Prostate gland (tissue), 2 donors: ENCODE data around the gene GPSM1. TPM values are rescaled to one million over a fixed set of nuclear protein-coding genes. Genes with fewer than 3 reads are reported as not detected.

ENCODE experiments used
- DNase-seq: peaks from one replicate; pipeline ENCODE4 v3.0.0-alpha.2; 2019; ENCODE audit warnings: low spot score
- H3K27ac ChIP-seq, 2 donors: fragments of 200-600 bp; sonication (generic); 2 replicates each; pipeline ENCODE4 v1.5.1; 2017 to 2019
- H3K27me3 ChIP-seq: fragments of 200-600 bp; sonication (generic); replicated peaks from 2 replicates; pipeline ENCODE4 v1.5.1; 2019; ENCODE audit not compliant: insufficient read depth
- H3K36me3 ChIP-seq, 2 donors: fragments of 200-600 bp; sonication (generic); 1 replicate in 1 of 2; 2 replicates in 1 of 2; pipeline versions ENCODE4 v1.5.1 to v1.8.1; 2017 to 2019
- H3K4me1 ChIP-seq: fragments of 200-600 bp; sonication (generic); replicated peaks from 2 replicates; pipeline ENCODE4 v1.5.1; 2019
- H3K4me3 ChIP-seq, 2 donors: fragments of 200-600 bp; sonication (generic); 2 replicates each; pipeline ENCODE4 v1.5.1; 2017 to 2019
- H3K9me3 ChIP-seq: fragments of 200-600 bp; sonication (generic); 2 replicates; pipeline ENCODE4 v1.5.1; 2017
- POLR2A ChIP-seq: fragments of 450-650 bp; IDR thresholded peaks from one replicate; pipeline ENCODE4 v1.6.1; 2016; ENCODE audit warnings: antibody characterized with exemption, mild to moderate bottlenecking
- POLR2AphosphoS5 ChIP-seq: sonication (generic); formaldehyde crosslinking; IDR thresholded peaks from one replicate; pipeline ENCODE4 v1.6.1; 2017; ENCODE audit warnings: antibody characterized with exemption
- WGBS: methylation state at CpG from one replicate; pipeline ENCODE4 v1.1.5; 2018; 5-methylcytosine and 5-hydroxymethylcytosine counted together
- intact Hi-C: fragments of 100-400 bp; cut with DNase I; formaldehyde crosslinking; loops from one replicate; pipeline ENCODE4 v1.14.2; 2022
- total RNA-seq, 2 donors: library from RNA; depleted of rRNA; stranded (reverse); fragments of >200 nt; gene quantifications; one replicate each; pipeline ENCODE4 v1.1.0, GENCODE V29; 2016
- TF ChIP-seq, protein P1 (sequence below), 4 experiments: fragments of 200-600 bp in 2 of 4; fragments of 450-650 bp in 2 of 4; sonication (generic) in 2 of 4; IDR thresholded peaks; 1 replicate in 3 of 4; 2 replicates in 1 of 4; pipeline ENCODE4 v1.5.1; 2016 to 2019; ENCODE audit warnings: antibody characterized with exemption in 4 of 4, mild to moderate bottlenecking in 2 of 4, moderate library complexity in 2 of 4

GPSM1 gene
- total RNA-seq, 2 donors from 2014 or later = 11.3 to 89.2 TPM

DNA sequence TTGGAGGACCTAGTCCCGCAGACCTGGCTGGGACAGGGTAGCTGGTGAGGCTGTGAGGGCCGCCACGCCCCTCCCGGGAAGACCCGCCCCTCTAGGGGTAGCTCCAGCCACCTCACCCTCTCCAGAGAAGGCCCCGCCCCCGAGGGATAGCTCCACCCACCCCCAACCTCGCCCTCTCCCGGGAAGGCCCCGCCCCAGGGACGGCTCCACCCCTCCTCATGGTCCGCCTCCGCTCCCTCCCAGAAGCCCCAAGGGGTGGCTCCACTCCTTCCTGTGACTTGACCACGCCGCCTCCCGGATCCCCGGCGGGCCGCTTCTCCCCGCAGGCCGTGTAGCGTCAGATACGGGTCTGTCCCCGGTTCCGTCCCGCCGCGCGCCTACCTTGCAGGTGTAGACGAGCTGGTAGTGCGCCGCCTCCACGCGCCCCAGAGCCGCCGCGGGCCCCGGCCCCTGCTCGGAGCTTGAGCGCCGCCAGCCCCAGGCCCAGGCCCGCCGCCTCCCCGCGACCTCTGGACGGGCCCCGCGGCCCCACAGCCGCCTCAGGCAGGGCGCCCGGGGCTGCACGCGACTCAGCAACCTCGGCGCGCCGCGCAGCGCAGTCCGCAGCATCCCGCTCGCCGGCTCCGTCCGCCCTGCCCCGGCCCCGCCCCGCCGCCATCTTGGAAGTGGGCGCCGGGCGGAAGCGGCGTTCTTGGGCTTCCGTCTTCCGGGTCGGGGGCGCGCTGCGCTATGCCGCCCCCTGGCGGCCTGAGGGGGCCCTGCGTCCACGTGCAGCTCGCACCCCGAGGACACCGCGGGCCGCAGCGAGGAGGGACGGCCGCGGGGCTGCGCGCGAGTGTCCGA lies 36.0 kb downstream of the GPSM1 start, which contains the start of gene DNLZ:
Gene DNLZ (minus strand): TSS at position 639 of the 843 bp plus-strand sequence. CDS start 30 bp downstream, at position 609.
- Histone ChIP-seq H3K4me1 (no peaks in the 10 kb centered on the region), H3K9me3 (no peaks in the 10 kb centered on the region), H3K27ac (peak within 1 kb of the TSS; percentile 78 to 87), H3K27me3 (no peaks in the 10 kb centered on the region), H3K36me3 (no peaks in the 10 kb centered on the region), H3K4me3 (peak within 1 kb of the TSS; percentile 93 to 97)
- peak; percentile 95 for DNase-seq
- WGBS = 2% methylated on average over 50 of the region's 97 CpGs
- TF ChIP-seq POLR2AphosphoS5 (peak; percentile 47), POLR2A (peak; percentile 66)
- TF ChIP-seq, protein P1, sequence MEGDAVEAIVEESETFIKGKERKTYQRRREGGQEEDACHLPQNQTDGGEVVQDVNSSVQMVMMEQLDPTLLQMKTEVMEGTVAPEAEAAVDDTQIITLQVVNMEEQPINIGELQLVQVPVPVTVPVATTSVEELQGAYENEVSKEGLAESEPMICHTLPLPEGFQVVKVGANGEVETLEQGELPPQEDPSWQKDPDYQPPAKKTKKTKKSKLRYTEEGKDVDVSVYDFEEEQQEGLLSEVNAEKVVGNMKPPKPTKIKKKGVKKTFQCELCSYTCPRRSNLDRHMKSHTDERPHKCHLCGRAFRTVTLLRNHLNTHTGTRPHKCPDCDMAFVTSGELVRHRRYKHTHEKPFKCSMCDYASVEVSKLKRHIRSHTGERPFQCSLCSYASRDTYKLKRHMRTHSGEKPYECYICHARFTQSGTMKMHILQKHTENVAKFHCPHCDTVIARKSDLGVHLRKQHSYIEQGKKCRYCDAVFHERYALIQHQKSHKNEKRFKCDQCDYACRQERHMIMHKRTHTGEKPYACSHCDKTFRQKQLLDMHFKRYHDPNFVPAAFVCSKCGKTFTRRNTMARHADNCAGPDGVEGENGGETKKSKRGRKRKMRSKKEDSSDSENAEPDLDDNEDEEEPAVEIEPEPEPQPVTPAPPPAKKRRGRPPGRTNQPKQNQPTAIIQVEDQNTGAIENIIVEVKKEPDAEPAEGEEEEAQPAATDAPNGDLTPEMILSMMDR (IDR thresholded peaks at IDR 0.05) = peak; percentile 99
- intact Hi-C loops = no loop called here

DNA sequence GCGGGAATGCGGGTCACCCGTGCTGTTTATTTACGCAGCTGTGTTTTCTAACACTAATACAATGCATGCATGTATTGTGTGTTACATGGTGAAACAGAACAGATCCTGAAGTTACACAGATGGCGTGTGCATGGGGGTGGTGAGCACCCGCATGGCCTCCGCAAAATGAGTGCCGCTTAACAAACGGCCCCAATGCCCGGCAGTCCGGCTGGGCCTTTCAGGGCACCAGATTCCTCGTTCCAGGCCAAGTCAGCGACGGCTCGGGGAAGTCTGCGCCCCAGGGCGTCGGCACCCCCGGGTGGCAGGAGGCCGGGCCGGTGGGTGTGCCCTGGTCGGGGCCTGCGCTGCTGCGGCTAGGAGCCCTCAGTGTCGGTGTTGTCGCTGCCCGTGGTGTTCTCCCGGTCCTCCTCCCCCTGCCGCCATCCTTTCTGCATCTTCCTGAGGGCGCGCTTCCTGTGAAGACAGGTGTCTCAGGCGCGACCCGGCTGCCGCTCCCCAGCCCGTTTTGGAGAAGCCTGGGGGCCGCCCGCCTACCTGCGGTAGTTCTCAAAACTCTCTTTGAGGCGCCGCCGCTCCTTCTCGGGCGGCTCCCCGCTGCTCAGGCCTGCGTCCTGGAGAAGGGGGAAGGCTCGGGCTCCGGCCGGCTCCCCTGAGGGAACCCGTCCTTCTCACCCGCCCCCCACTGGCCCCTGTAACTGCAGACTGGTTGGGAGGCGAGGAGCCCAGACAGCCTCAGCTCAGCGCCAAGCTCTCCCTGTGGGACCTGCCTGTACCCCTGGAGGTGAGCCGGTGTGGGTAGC lies 36.8 kb downstream of the GPSM1 start:
- H3K36me3 ChIP-seq = no peaks in the 10 kb centered on the region
- no peak for TF ChIP-seq POLR2AphosphoS5
- TF ChIP-seq, protein P1 (IDR thresholded peaks at IDR 0.05) = peak in 2 of 4 experiments; percentile 10 to 24
- H3K9me3 ChIP-seq = no peaks in the 10 kb centered on the region
- intact Hi-C loops = no loop called here
- WGBS = 24% methylated on average over 51 of the region's 54 CpGs
- no peaks in the 10 kb centered on the region for H3K4me1 ChIP-seq
- H3K27ac ChIP-seq = no peak overlapping the region
- H3K4me3 ChIP-seq = peak overlapping the region in 1 of 2 donors; percentile 97
- DNase-seq = no peak
- H3K27me3 ChIP-seq = no peaks in the 10 kb centered on the region

DNA sequence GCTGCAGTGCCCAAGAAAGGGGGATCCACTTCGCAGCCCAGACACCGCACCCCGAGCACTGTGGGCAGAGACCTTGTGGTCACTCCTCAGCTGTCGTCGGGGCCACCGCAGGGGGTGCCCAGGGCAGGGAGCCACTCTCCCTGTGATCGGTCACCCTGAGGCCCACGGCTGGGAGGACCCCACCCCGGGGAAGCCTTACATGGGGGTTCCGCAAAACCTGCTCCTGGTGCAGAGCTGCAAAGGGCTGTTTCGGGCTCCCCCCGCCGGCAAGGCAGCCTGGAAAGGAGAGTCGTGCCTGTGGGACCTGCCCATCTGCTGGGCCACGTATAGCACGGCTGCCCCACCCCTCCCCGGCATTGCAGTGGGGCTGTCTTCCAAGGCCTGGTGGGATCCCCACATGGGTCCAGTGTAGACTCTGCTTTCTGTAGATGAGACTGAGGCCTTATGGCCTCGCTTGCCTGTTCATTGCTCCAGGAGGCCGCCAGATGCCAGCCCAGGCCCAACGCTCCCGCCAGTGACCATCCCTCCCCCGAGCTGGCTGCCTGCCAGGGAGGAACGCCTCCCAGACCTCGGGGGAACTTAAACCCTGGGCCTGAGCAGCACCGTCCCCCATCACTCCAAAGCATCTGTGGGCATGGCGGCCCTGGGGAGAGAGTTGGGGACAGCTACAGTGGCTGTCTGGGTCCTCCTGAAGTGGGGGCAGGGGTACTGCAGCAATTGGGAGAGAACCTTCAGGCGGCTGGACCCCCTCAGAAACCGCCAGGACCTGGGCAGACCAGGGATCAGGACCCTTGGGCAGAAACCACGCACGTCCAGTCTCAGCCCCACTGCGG lies 37.8 kb downstream of the GPSM1 start:
- intact Hi-C loops = no loop called here
- TF ChIP-seq POLR2AphosphoS5 (no peak), POLR2A (no peak)
- TF ChIP-seq, protein P1 (IDR thresholded peaks at IDR 0.05) = no peak
- 74% methylated on average over 31 of the region's 31 CpGs for WGBS

DNA sequence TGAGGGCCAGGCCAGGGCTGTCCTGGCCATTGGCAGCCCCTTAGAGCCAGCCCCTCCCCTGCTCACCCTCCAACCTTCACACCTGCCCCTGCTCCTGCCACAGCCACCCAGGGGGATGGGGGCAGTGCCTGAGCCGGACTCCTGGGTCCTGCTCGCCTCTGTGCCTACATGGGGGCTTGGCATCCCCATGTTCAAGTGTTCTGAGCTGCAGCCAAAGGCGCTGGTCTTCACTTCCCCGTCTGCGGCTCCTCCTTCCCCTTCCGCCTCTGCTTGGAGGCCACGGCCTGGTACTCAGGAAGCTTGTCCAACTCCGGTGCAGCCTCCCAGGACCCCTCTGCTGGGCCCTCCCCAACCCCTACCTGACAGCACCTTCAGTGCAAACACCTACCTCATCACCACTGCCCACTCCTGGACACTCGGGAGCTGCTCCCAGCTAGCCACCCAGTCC lies 38.5 kb downstream of the GPSM1 start:
- intact Hi-C loops = no loop called here
- no peak overlapping the region for H3K27ac ChIP-seq
- H3K36me3 ChIP-seq = no peaks in the 10 kb centered on the region
- H3K4me1 ChIP-seq = no peaks in the 10 kb centered on the region
- DNase-seq = no peak
- H3K4me3 ChIP-seq = no peak overlapping the region
- TF ChIP-seq, protein P1 (IDR thresholded peaks at IDR 0.05) = no peak
- TF ChIP-seq POLR2A (no peak), POLR2AphosphoS5 (no peak)
- no peaks in the 10 kb centered on the region for H3K9me3 ChIP-seq
- no peaks in the 10 kb centered on the region for H3K27me3 ChIP-seq
- 80% methylated on average over 9 of the region's 9 CpGs for WGBS

More for the DNA sequence above, 37.8 kb downstream of the GPSM1 start:
- Histone ChIP-seq H3K4me3 (no peak overlapping the region), H3K27me3 (no peaks in the 10 kb centered on the region), H3K9me3 (no peaks in the 10 kb centered on the region), H3K36me3 (no peaks in the 10 kb centered on the region), H3K27ac (no peak overlapping the region), H3K4me1 (no peaks in the 10 kb centered on the region)
- DNase-seq = no peak
